ENCODE data around the gene COL16A1.

- TF ChIP-seq, protein P1, sequence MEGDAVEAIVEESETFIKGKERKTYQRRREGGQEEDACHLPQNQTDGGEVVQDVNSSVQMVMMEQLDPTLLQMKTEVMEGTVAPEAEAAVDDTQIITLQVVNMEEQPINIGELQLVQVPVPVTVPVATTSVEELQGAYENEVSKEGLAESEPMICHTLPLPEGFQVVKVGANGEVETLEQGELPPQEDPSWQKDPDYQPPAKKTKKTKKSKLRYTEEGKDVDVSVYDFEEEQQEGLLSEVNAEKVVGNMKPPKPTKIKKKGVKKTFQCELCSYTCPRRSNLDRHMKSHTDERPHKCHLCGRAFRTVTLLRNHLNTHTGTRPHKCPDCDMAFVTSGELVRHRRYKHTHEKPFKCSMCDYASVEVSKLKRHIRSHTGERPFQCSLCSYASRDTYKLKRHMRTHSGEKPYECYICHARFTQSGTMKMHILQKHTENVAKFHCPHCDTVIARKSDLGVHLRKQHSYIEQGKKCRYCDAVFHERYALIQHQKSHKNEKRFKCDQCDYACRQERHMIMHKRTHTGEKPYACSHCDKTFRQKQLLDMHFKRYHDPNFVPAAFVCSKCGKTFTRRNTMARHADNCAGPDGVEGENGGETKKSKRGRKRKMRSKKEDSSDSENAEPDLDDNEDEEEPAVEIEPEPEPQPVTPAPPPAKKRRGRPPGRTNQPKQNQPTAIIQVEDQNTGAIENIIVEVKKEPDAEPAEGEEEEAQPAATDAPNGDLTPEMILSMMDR (IDR thresholded peaks at IDR 0.05 in 4 of 5, conservative IDR thresholded peaks at IDR 0.05 in 1 of 5): no peak
- TF ChIP-seq POLR2A (IDR thresholded peaks at IDR 0.05): no peak
Observed at GRCh38 chr1:31688233-31688918, 15.4 kb downstream of the COL16A1 start.

All from gastrocnemius medialis (tissue), 4 donors.